Hepatocyte (in vitro differentiated cells): ENCODE measurements around the gene PCDHGC3. TPM values are rescaled to one million over a fixed set of nuclear protein-coding genes. Genes with fewer than 3 reads are reported as not detected.

Experiments used
- DNase-seq: peaks from one replicate; pipeline ENCODE4 v3.0.0-alpha.2; 2016; ENCODE audit warnings: low spot score
- H2AFZ ChIP-seq: fragments of 200-600 bp; sonication (generic); 2 replicates; pipeline ENCODE4 v1.6.0; 2016; ENCODE audit warnings: antibody characterized with exemption, mild to moderate bottlenecking
- H3K27ac ChIP-seq: fragments of 200-600 bp; sonication (generic); 2 replicates; pipeline ENCODE4 v1.5.1; 2016; ENCODE audit warnings: mild to moderate bottlenecking
- H3K27me3 ChIP-seq: fragments of 200-600 bp; sonication (generic); 2 replicates; pipeline ENCODE4 v1.6.1; 2016
- H3K36me3 ChIP-seq: fragments of 200-600 bp; sonication (generic); replicated peaks from 2 replicates; pipeline ENCODE4 v1.5.1; 2016; ENCODE audit warnings: low read depth; ENCODE audit not compliant: insufficient read depth
- H3K4me1 ChIP-seq: fragments of 200-600 bp; sonication (generic); 2 replicates; pipeline ENCODE4 v1.5.1; 2016; ENCODE audit warnings: mild to moderate bottlenecking, moderate library complexity; ENCODE audit not compliant: insufficient read depth
- H3K4me2 ChIP-seq: fragments of 200-600 bp; sonication (generic); 2 replicates; pipeline ENCODE4 v1.6.0; 2016
- H3K4me3 ChIP-seq: fragments of 200-600 bp; sonication (generic); 2 replicates; pipeline ENCODE4 v1.5.1; 2016; ENCODE audit warnings: mild to moderate bottlenecking
- H3K79me2 ChIP-seq: fragments of 200-600 bp; sonication (generic); 2 replicates; pipeline ENCODE4 v1.6.0; 2017; ENCODE audit warnings: mild to moderate bottlenecking
- H3K9me2 ChIP-seq: fragments of 200-600 bp; sonication (generic); replicated peaks from 2 replicates; pipeline ENCODE4 v1.6.0; 2017; ENCODE audit warnings: mild to moderate bottlenecking; ENCODE audit not compliant: insufficient read depth
- H3K9me3 ChIP-seq: fragments of 200-600 bp; sonication (generic); 2 replicates; pipeline ENCODE4 v1.5.1; 2016; ENCODE audit warnings: low read depth, mild to moderate bottlenecking
- H4K20me1 ChIP-seq: fragments of 200-600 bp; sonication (generic); 2 replicates; pipeline ENCODE4 v1.6.0; 2016; ENCODE audit warnings: mild to moderate bottlenecking; ENCODE audit not compliant: insufficient read depth, poor library complexity, severe bottlenecking
- CTCF ChIP-seq: fragments of 200-600 bp; sonication (generic); IDR thresholded peaks from 2 replicates; pipeline ENCODE4 v1.5.1; 2016; ENCODE audit warnings: antibody characterized with exemption, mild to moderate bottlenecking; ENCODE audit not compliant: poor library complexity
- EZH2 ChIP-seq: fragments of 200-600 bp; sonication (generic); IDR thresholded peaks from 2 replicates; pipeline ENCODE4 v1.6.1; 2016; ENCODE audit warnings: antibody characterized with exemption, mild to moderate bottlenecking, borderline replicate concordance
- EZH2phosphoT487 ChIP-seq: fragments of 200-600 bp; sonication (generic); IDR thresholded peaks from one replicate; pipeline ENCODE4 v1.6.1; 2018; ENCODE audit warnings: antibody characterized with exemption, mild to moderate bottlenecking, low read depth, moderate library complexity; ENCODE audit not compliant: unreplicated experiment, severe bottlenecking
- WGBS: methylation state at CpG from one replicate; pipeline ENCODE4 v1.1.6; 2016; ENCODE audit warnings: low lambda C conversion rate; ENCODE audit errors: missing lambda C conversion rate; 5-methylcytosine and 5-hydroxymethylcytosine counted together
- polyA plus RNA-seq: library from polyadenylated mRNA; unstranded; fragments of >200 nt; fragmentation: Nextera tagmentation; extraction: Ambion mirVana; gene quantifications from 2 replicates; pipeline ENCODE4 v1.2.1, GENCODE V29; 2016
- total RNA-seq: library from RNA; depleted of rRNA; stranded (reverse); fragments of >200 nt; gene quantifications from 2 replicates; pipeline ENCODE4 v1.2.3, GENCODE V29; 2014

PCDHGC3 gene
- total and polyA plus RNA-seq, 2 experiments from 2014 or later, result 18.9 to 40.8 TPM

GRCh38 chr5:141506381-141507155 is 30.8 kb downstream of the PCDHGC3 start:
- no peaks in the 10 kb centered on the region for H3K27me3 ChIP-seq
- no peaks in the 10 kb centered on the region for H3K36me3 ChIP-seq
- H3K4me2 ChIP-seq, result peak overlapping the region; percentile 70
- no peaks in the 10 kb centered on the region for H4K20me1 ChIP-seq
- peak overlapping the region; percentile 94 for H3K27ac ChIP-seq
- no peaks in the 10 kb centered on the region for H3K9me3 ChIP-seq
- no peak overlapping the region for H2AFZ ChIP-seq
- DNase-seq, result no peak
- WGBS, result 78% methylated on average over 8 of the region's 8 CpGs
- no peaks in the 10 kb centered on the region for H3K79me2 ChIP-seq
- H3K4me3 ChIP-seq, result no peak overlapping the region
- TF ChIP-seq EZH2phosphoT487 (no peak), CTCF (no peak), EZH2 (no peak)
- H3K9me2 ChIP-seq, result no peaks in the 10 kb centered on the region
- peaks cover 29% of the 10 kb centered on the region for H3K4me1 ChIP-seq

- Histone ChIP-seq H2AFZ (no peak overlapping the region), H3K9me3 (no peaks in the 10 kb centered on the region), H3K27me3 (no peaks in the 10 kb centered on the region), H3K9me2 (no peaks in the 10 kb centered on the region), H3K27ac (peak overlapping the region; percentile 94), H3K36me3 (no peaks in the 10 kb centered on the region), H3K4me2 (peak overlapping the region; percentile 70), H4K20me1 (no peaks in the 10 kb centered on the region), H3K4me1 (peaks cover 29% of the 10 kb centered on the region), H3K79me2 (peaks cover 2% of the 10 kb centered on the region), H3K4me3 (no peak overlapping the region)
- TF ChIP-seq EZH2 (no peak), EZH2phosphoT487 (no peak), CTCF (no peak)
- peak; percentile 52 for DNase-seq
- 47% methylated on average over 11 of the region's 11 CpGs for WGBS
Observed at GRCh38 chr5:141507387-141508091, 31.8 kb downstream of the PCDHGC3 start.

- Histone ChIP-seq H3K79me2 (peaks cover 2% of the 10 kb centered on the region), H3K9me3 (no peaks in the 10 kb centered on the region), H4K20me1 (no peaks in the 10 kb centered on the region), H3K27ac (peak overlapping the region; percentile 94), H3K9me2 (no peaks in the 10 kb centered on the region), H2AFZ (no peak overlapping the region), H3K4me2 (peak overlapping the region; percentile 70), H3K4me1 (peaks cover 35% of the 10 kb centered on the region), H3K27me3 (no peaks in the 10 kb centered on the region), H3K4me3 (no peak overlapping the region), H3K36me3 (no peaks in the 10 kb centered on the region)
- no peak for DNase-seq
- TF ChIP-seq EZH2 (no peak), EZH2phosphoT487 (no peak), CTCF (no peak)
- 23% methylated on average over 9 of the region's 9 CpGs for WGBS
Observed at GRCh38 chr5:141508440-141508797, 32.7 kb downstream of the PCDHGC3 start.
